ENCODE measurements around the gene COL20A1.

DNA sequence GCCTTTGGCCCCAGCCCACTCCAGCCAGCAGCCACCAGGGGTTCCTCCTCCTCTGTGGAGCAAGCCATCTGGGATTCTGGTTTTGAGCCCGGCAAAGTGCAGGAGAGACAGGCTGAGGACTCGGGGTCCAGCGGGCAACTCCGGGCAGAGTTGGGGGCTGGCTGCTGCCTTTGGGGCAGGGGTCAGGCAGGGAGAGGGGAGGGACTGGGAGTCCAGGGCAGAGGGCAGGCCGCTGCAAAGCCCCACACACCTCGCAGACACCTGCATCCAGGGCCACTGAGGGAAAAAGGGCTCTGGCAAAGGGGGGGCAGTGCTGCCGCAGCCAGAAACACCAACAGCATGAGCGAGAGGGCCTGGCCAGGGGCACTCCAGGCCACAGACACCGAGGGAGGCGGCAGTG lies 48.5 kb upstream of the COL20A1 start:
- TF ChIP-seq, protein P1, sequence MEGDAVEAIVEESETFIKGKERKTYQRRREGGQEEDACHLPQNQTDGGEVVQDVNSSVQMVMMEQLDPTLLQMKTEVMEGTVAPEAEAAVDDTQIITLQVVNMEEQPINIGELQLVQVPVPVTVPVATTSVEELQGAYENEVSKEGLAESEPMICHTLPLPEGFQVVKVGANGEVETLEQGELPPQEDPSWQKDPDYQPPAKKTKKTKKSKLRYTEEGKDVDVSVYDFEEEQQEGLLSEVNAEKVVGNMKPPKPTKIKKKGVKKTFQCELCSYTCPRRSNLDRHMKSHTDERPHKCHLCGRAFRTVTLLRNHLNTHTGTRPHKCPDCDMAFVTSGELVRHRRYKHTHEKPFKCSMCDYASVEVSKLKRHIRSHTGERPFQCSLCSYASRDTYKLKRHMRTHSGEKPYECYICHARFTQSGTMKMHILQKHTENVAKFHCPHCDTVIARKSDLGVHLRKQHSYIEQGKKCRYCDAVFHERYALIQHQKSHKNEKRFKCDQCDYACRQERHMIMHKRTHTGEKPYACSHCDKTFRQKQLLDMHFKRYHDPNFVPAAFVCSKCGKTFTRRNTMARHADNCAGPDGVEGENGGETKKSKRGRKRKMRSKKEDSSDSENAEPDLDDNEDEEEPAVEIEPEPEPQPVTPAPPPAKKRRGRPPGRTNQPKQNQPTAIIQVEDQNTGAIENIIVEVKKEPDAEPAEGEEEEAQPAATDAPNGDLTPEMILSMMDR (IDR thresholded peaks at IDR 0.05; ENCODE audit: low read depth, low read length), result no peak
- TF ChIP-seq, protein P2, sequence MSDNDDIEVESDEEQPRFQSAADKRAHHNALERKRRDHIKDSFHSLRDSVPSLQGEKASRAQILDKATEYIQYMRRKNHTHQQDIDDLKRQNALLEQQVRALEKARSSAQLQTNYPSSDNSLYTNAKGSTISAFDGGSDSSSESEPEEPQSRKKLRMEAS (IDR thresholded peaks at IDR 0.05; ENCODE audit: low read depth, low read length), result no peak
- TF ChIP-seq POLR2A (IDR thresholded peaks at IDR 0.05; ENCODE audit: extremely low read depth, insufficient read length) (no peak), MYC (IDR thresholded peaks at IDR 0.05; ENCODE audit: low read depth, low read length) (no peak)

Measured in NB4 (cell line).